ENCODE measurements around the gene CDK10.

CDK10 gene

GRCh38 chr16:89738072-89738377 is 51.5 kb downstream of the CDK10 start:
- no peak for DNase-seq

- no peak for DNase-seq
Measured at GRCh38 chr16:89738538-89739317, 52.2 kb downstream of the CDK10 start.

GRCh38 chr16:89739383-89739782 is 52.9 kb downstream of the CDK10 start:
- no peak for DNase-seq

GRCh38 chr16:89741342-89742014 is 55.0 kb downstream of the CDK10 start:
- DNase-seq, result no peak

- DNase-seq, result no peak
Measured at GRCh38 chr16:89742948-89743347, 56.5 kb downstream of the CDK10 start.

- DNase-seq, result no peak
Measured at GRCh38 chr16:89744813-89745212, 58.3 kb downstream of the CDK10 start.
